ENCODE results near the gene SF3A2.
A peak's percentile ranks its signal among the peaks of the same experiment; 100 is the strongest.

SF3A2 gene

DNA sequence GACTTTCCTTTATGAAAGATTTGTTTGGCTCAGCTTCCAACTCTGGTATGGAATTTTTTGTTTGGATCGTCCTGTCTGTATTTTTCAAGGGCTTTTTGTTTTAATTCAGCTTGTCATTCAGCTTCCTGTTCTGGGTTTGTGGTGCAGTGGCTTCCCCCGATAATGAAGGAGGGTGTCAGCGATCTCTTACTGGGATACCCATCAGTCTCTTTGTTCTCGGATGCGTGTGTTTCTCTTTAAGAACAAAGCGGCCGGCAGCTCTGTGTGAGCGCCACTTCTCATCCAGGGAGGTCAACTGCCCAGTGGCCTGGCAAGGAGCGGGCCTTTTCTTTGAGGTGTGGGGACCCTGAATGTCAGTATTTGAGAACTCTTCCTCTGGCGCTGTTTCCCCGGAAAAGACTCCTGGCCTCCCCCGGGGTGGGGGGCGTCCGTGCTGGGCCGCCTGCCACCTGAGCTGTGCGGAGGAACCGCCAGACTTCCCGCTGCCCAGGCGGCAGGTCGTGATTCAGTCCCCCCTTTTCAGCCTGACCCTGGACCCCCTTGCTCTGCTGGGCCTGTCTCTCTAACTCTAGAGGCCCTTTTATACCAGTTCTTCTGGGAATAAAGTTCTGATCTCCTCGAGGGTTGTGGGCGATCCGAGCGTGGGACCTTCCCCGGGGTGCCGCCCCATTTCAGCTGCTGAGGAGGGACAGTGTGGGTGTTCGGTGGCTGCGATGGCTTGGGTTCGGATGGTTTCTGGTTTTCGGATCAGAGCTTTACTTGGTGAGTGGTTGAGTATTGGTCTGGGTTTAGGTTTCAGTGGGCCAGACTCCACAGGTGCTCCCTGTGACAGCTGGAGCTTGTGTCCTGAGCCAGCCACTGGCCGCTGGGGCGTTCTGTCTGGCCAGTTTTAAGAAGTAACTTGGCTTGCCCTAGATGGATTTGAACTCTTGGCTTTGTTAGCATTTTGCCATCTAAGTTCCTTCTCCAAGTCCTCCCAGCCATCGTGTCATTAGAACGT, 3.4 kb downstream of the SF3A2 start:
- peak overlapping the region; percentile 99 for H3K27ac ChIP-seq
- TF ChIP-seq CTCF (conservative IDR thresholded peaks at IDR 0.05) = no peak

GRCh38 chr19:2240881-2241760, 4.5 kb downstream of the SF3A2 start:
- TF ChIP-seq CTCF (conservative IDR thresholded peaks at IDR 0.05) = no peak
- H3K27ac ChIP-seq = peak overlapping the region; percentile 99; the same call in 1 of the 2 replicates

- H3K27ac ChIP-seq = no peak overlapping the region; the same call in 1 of the 2 replicates
- TF ChIP-seq CTCF (conservative IDR thresholded peaks at IDR 0.05) = no peak
These were observed 5.5 kb downstream of the SF3A2 start for GRCh38 chr19:2242092-2242537.

- no peak overlapping the region for H3K27ac ChIP-seq
- TF ChIP-seq CTCF (conservative IDR thresholded peaks at IDR 0.05) = no peak
These were observed 6.2 kb downstream of the SF3A2 start for GRCh38 chr19:2242816-2243215.

GRCh38 chr19:2243274-2244124, 6.9 kb downstream of the SF3A2 start:
- no peak for TF ChIP-seq CTCF (conservative IDR thresholded peaks at IDR 0.05)
- no peak overlapping the region for H3K27ac ChIP-seq

DNA sequence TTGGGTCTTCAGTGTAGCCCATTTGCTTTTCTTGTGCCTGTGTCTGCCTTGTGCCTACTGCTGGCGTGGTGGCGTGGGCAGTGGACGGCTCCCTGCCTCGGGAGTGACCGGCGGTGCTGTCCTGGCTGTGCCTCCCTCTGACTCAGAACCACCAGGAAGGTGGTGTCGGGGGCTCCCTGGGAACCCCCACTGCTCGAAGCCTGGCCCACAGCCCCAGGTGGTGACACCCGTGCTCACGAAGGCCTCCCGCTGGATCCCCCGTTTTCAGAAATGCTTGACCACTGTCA, 7.4 kb downstream of the SF3A2 start:
- H3K27ac ChIP-seq = no peak overlapping the region
- no peak for TF ChIP-seq CTCF (conservative IDR thresholded peaks at IDR 0.05)
